NCI-H1436 (cell line): ENCODE data around the gene SLC22A12.

Experiments
- DNase-seq: peaks from one replicate; lab custom pipeline; 2025; lab: John Stamatoyannopoulos, UW

SLC22A12 gene

DNA sequence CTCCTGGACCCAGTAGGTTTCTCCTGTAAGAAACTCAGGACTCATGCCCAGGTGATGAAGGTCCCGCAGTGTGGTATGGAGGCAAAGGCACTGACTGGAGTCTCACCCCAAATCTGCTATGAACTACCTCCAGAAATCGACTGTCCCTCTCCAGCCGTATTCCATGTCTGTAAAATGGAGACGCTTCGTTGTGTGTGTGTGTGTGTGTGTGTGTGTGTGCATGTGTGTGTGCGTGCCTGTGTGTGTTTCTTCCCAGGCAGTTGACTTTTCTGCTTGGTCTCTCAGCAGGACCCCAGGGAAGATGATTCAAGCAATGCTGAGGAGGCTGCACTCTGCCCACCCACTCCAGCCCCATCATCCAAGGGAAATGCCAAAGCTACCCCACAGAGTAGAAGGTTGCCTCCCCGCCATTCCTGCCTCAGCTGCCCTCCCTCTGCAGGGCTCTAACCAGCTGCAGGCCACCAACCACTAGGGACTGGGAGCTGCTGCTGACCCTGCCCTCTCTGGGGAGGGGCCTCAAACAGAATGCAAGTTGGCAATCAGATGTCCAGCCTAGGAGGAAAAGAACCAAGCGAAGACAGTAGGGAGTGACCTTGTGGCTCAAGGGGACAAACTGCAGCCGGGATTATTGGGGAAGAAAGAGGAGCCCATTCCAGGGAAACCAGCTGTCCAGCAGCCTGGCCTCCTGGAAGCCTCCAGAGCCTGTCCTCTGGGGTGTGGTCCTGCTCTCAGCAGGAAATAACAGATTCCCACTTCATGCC is 56.2 kb downstream of the SLC22A12 start:
- DNase-seq, result no peak

DNA sequence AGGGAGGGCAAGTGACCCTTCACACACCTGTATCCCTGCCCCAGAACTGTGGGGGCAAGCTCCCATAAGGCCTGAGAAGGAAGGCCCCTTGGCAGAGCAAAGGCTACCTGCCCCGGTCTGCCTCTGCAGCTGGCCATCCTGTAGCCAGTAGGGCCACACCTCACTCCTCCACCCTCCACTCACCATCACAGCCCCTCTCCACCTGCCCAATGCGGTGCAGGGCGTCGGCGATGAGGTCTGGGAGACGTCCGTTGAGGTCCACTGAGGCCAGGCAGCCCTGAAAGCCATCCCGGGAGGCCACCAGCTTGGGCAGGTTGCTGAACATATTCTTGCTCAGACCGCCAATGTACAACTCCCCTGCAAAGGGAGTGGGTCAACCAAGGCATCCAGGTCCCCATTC is 57.5 kb downstream of the SLC22A12 start:
- DNase-seq, result no peak

DNA sequence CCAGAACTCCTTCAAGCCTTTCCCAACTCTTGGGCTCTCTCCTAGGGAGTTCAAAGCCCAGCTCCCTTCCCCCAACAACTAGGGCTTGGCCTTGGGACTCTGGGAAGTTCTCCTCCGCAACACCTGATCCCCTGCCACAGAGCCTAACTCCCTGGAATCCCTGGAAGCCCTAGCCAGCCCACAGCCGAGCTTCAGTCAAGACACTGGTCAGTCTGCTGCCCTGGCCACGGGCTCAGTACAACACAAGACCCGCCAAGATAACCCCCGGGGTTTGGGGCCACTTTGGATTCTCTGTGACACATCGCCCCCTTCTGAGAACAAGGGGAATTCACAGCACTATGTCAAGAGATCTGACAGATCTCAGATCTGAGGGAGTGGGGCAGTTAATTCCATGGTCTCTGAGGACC is 58.3 kb downstream of the SLC22A12 start:
- DNase-seq, result no peak

DNA sequence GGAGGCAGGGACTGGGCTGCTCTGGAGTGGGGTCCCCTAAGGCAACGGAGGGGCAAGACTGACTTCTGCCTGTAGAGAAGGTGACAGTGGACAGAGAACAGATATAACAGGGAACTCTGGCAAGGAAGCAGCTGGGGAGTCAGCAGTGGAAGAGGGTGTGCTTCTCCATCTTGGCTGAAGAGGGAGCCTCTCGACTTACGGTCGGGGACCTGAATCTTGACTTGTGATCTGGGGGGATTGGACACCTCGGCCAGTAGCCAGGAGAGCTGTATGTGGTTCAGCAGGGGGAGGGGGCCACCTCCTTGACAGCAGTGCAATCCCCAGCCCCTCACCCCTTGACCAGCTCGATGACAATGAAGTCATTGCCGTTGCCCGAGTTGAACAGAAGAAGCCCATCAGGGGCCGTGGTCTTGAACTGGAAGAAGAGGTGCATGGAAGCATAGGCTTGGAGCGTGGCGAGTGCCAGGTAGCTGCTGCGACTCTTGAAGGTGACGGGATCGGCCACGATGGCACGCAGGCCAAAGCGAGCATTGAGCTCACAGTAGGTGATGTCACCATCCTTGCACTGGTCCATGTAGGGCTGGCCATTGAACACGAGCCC is 60.0 kb downstream of the SLC22A12 start:
- no peak for DNase-seq
